ENCODE measurements around the gene OBSCN.

- TF ChIP-seq POLR2AphosphoS5 (IDR thresholded peaks at IDR 0.05), result no peak
- TF ChIP-seq, protein P1, sequence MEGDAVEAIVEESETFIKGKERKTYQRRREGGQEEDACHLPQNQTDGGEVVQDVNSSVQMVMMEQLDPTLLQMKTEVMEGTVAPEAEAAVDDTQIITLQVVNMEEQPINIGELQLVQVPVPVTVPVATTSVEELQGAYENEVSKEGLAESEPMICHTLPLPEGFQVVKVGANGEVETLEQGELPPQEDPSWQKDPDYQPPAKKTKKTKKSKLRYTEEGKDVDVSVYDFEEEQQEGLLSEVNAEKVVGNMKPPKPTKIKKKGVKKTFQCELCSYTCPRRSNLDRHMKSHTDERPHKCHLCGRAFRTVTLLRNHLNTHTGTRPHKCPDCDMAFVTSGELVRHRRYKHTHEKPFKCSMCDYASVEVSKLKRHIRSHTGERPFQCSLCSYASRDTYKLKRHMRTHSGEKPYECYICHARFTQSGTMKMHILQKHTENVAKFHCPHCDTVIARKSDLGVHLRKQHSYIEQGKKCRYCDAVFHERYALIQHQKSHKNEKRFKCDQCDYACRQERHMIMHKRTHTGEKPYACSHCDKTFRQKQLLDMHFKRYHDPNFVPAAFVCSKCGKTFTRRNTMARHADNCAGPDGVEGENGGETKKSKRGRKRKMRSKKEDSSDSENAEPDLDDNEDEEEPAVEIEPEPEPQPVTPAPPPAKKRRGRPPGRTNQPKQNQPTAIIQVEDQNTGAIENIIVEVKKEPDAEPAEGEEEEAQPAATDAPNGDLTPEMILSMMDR (IDR thresholded peaks at IDR 0.05), result no peak
Observed at GRCh38 chr1:228225165-228225710, 17.4 kb downstream of the OBSCN start.

Measured in suprapubic skin (tissue), 3 donors.